ENCODE data around the gene ABAT.
"Not testable (repeated sequence)": the region's sequence is repeated elsewhere in the genome, so short reads cannot be mapped to it uniquely, and the experiment has no call there.

ABAT gene

GRCh38 chr16:8649829-8650554 is 24.4 kb upstream of the ABAT start:
- no peak for DNase-seq (ENCODE audit: low read depth in 2 of 2)

- not testable (repeated sequence) for DNase-seq (ENCODE audit: low read depth in 2 of 2)
Measured at GRCh38 chr16:8651958-8652357, 22.5 kb upstream of the ABAT start.

- DNase-seq (ENCODE audit: low read depth in 2 of 2): no peak
Measured at GRCh38 chr16:8655184-8655717, 19.2 kb upstream of the ABAT start.

GRCh38 chr16:8656376-8656775 is 18.0 kb upstream of the ABAT start:
- no peak for DNase-seq (ENCODE audit: low read depth in 2 of 2)

- DNase-seq (ENCODE audit: low read depth in 2 of 2): peak in 1 of 2 donors; percentile 9
Measured at GRCh38 chr16:8660841-8661301, 13.5 kb upstream of the ABAT start.

- DNase-seq (ENCODE audit: low read depth in 2 of 2): no peak
Measured at GRCh38 chr16:8661703-8662102, 12.7 kb upstream of the ABAT start.

GRCh38 chr16:8663192-8664089 is 11.0 kb upstream of the ABAT start:
- DNase-seq (ENCODE audit: low read depth in 2 of 2): no peak

GRCh38 chr16:8665529-8665928 is 8.9 kb upstream of the ABAT start:
- DNase-seq (ENCODE audit: low read depth in 2 of 2): no peak

- no peak for DNase-seq (ENCODE audit: low read depth in 2 of 2)
Measured at GRCh38 chr16:8667492-8667891, 6.9 kb upstream of the ABAT start.

GRCh38 chr16:8668113-8668512 is 6.3 kb upstream of the ABAT start:
- DNase-seq (ENCODE audit: low read depth in 2 of 2): no peak

GRCh38 chr16:8669481-8669880 is 4.9 kb upstream of the ABAT start:
- no peak for DNase-seq (ENCODE audit: low read depth in 2 of 2)

GRCh38 chr16:8670014-8670560 is 4.3 kb upstream of the ABAT start:
- no peak for DNase-seq (ENCODE audit: low read depth in 2 of 2)

GRCh38 chr16:8673611-8674412 is 605 bp upstream of the ABAT start:
- DNase-seq (ENCODE audit: low read depth in 2 of 2): no peak

- DNase-seq (ENCODE audit: low read depth in 2 of 2): peak; percentile 49 to 56
Measured at GRCh38 chr16:8675183-8676159, 1.1 kb downstream of the ABAT start.

- no peak for DNase-seq (ENCODE audit: low read depth in 2 of 2)
Measured at GRCh38 chr16:8676160-8676547, 1.7 kb downstream of the ABAT start.

GRCh38 chr16:8676737-8677375 is 2.4 kb downstream of the ABAT start:
- no peak for DNase-seq (ENCODE audit: low read depth in 2 of 2)

- DNase-seq (ENCODE audit: low read depth in 2 of 2): no peak
Measured at GRCh38 chr16:8677481-8677880, 3.1 kb downstream of the ABAT start.

GRCh38 chr16:8678068-8678927 is 3.9 kb downstream of the ABAT start:
- DNase-seq (ENCODE audit: low read depth in 2 of 2): no peak

GRCh38 chr16:8679151-8679550 is 4.7 kb downstream of the ABAT start:
- no peak for DNase-seq (ENCODE audit: low read depth in 2 of 2)
